Spinal cord (tissue), 10 donors: ENCODE data around the gene PDZD2. TPM values are rescaled to one million over a fixed set of nuclear protein-coding genes. Genes with fewer than 3 reads are reported as not detected.

Experiments used
- DNase-seq, 6 donors: peaks; one replicate each; pipeline versions ENCODE4 v3.0.0 to v3.0.0-alpha.2; 2013 to 2015; ENCODE audit warnings: low spot score in 6 of 6, low read depth in 4 of 6
- H3K27ac ChIP-seq: one replicate; pipeline ENCODE4 v1.5.1; 2013; ENCODE audit warnings: low read depth, low read length, control low read depth
- H3K27me3 ChIP-seq: one replicate; pipeline ENCODE4 v1.6.1; 2013; ENCODE audit warnings: low read length; ENCODE audit not compliant: control insufficient read depth, insufficient read depth
- H3K36me3 ChIP-seq: one replicate; pipeline ENCODE4 v1.6.1; 2013; ENCODE audit warnings: low read length; ENCODE audit not compliant: control insufficient read depth, insufficient read depth
- H3K4me1 ChIP-seq: one replicate; pipeline ENCODE4 v1.6.1; 2013; ENCODE audit warnings: low read length; ENCODE audit not compliant: control insufficient read depth, insufficient read depth
- H3K4me3 ChIP-seq: one replicate; pipeline ENCODE4 v1.5.1; 2013; ENCODE audit warnings: low read depth, low read length, control low read depth
- H3K9me3 ChIP-seq: one replicate; pipeline ENCODE4 v1.6.1; 2013; ENCODE audit warnings: low read length; ENCODE audit not compliant: control insufficient read depth, insufficient read depth
- WGBS: methylation state at CpG from one replicate; pipeline ENCODE4 v1.1.5; 2013; ENCODE audit warnings: missing lambda C conversion rate; ENCODE audit not compliant: insufficient coverage; 5-methylcytosine and 5-hydroxymethylcytosine counted together
- polyA plus RNA-seq, 2 donors: library from polyadenylated mRNA; unstranded; fragments of 120-200 nt; gene quantifications; one replicate each; pipeline ENCODE4 v1.2.1, GENCODE V29; 2013; ENCODE audit not compliant: insufficient read length in 2 of 2
- total RNA-seq, 2 donors: library from RNA; depleted of rRNA in 1 of 2; stranded (reverse); fragments of 120-200 nt in 1 of 2; fragments of >200 nt in 1 of 2; gene quantifications; one replicate each; pipeline versions ENCODE4 v1.2.3 to v1.2.4, GENCODE V29; 2013 to 2014
- donor health status: healthy.

Gene PDZD2
- total and polyA plus RNA-seq, 4 donors = 22.1 to 40.2 (median 34.9) TPM

DNA sequence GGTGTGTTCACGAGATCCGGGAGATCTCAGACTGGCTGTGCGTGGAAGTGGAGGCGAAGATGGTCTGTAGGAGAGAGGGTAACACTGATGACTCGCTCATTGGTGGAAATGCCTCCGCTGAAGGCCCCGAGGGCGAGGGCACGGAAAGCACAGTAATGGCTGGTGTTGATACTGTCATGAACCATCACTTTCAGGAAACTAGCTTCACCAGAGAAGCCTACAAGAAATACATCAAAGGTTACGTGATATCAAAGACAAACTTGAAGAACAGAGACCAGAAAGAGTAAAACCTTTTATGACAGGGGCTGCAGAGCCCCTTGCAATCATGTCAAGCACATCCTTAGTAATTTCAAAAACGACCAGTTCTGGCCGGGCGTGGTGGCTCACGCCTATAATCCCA lies 269.5 kb downstream of the PDZD2 start:
- Histone ChIP-seq H3K4me3 (no peak overlapping the region), H3K36me3 (no peaks in the 10 kb centered on the region), H3K27me3 (no peaks in the 10 kb centered on the region), H3K27ac (no peak overlapping the region), H3K4me1 (no peaks in the 10 kb centered on the region), H3K9me3 (no peaks in the 10 kb centered on the region)
- DNase-seq = no peak
- 98% methylated on average over 8 of the region's 14 CpGs for WGBS

DNA sequence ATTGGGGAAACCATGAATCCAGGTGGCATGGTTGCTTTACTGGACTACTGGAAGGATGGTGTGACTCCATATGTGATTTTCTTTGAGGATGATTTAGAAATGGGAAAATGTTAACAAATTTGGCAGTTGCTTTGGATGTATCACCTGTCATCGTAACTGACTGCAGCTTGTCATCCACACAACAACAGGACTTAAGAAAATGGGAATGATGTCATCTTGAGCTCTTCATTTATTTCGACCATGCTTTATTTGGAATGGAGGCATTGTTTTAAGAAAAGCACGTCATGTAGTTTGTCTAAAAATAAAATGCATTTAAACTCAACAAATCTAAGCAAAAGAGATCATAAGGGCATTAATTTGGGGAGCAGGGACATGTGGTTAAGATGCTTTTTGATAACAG lies 270.1 kb downstream of the PDZD2 start:
- no CpG with 5 or more reads among the region's 3 CpGs for WGBS
- no peaks in the 10 kb centered on the region for H3K36me3 ChIP-seq

GRCh38 chr5:31911291-31912265 lies 272.6 kb downstream of the PDZD2 start:
- no peak overlapping the region for H3K27ac ChIP-seq
- H3K4me3 ChIP-seq = no peak overlapping the region
- no peaks in the 10 kb centered on the region for H3K36me3 ChIP-seq
- no peaks in the 10 kb centered on the region for H3K27me3 ChIP-seq
- H3K9me3 ChIP-seq = no peaks in the 10 kb centered on the region
- DNase-seq = peak in 1 of 6 donors; percentile 29
- 90% methylated on average over 7 of the region's 15 CpGs for WGBS
- no peaks in the 10 kb centered on the region for H3K4me1 ChIP-seq

More for the DNA sequence above, 270.1 kb downstream of the PDZD2 start:
- H3K4me3 ChIP-seq = no peak overlapping the region
- no peak overlapping the region for H3K27ac ChIP-seq
- no peaks in the 10 kb centered on the region for H3K4me1 ChIP-seq
- no peaks in the 10 kb centered on the region for H3K27me3 ChIP-seq
- no peak for DNase-seq
- no peaks in the 10 kb centered on the region for H3K9me3 ChIP-seq

GRCh38 chr5:31913808-31914207 lies 274.9 kb downstream of the PDZD2 start:
- 67% methylated on average over 1 of the region's 2 CpGs for WGBS
- DNase-seq = peak in 1 of 6 donors; percentile 54
- Histone ChIP-seq H3K27ac (no peak overlapping the region), H3K4me3 (no peak overlapping the region), H3K9me3 (no peaks in the 10 kb centered on the region), H3K27me3 (no peaks in the 10 kb centered on the region), H3K36me3 (no peaks in the 10 kb centered on the region), H3K4me1 (no peaks in the 10 kb centered on the region)

DNA sequence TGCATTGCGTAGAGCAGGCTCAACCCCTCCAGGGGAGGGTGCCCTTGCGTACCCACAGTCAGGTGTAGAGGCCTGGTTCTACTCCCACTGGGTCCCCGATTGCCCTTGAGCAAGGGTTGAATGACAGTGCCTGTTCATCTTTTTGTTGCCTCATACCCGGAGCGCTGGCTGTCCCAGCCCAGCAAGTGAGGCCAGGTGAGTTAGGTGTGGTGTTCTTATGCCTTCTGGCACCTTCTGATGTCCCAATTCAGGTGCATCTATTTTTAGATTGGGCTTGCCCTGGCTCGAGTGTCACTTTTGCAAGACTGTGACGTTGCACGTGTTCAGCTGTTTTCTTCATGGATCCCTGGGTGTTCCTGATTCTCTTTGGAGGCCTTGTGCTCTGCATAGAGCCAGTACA lies 277.4 kb downstream of the PDZD2 start:
- H3K4me3 ChIP-seq = no peak overlapping the region
- H3K27me3 ChIP-seq = no peaks in the 10 kb centered on the region
- H3K27ac ChIP-seq = no peak overlapping the region
- H3K4me1 ChIP-seq = no peaks in the 10 kb centered on the region
- no peak for DNase-seq
- 94% methylated on average over 8 of the region's 8 CpGs for WGBS
- no peaks in the 10 kb centered on the region for H3K36me3 ChIP-seq
- H3K9me3 ChIP-seq = no peaks in the 10 kb centered on the region

DNA sequence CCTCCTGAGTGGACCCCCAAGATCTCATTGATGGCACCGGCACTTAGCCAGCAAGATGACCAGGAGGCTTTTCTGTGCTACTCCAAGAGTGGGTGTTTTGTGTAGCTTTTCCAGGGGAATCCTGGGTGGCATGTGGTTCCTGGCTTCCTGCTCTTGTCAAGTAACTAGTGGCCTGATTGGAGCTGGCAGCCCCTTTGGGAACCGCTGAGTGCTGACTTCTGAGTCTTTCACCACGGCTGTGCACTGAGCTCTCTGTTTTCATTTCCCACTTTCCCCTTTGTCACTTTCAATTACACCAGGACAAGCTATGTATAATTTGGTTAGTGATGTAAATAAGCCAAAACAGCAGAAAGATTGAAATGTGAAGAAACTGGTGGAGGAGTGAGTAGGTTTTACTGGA lies 279.8 kb downstream of the PDZD2 start:
- H3K27me3 ChIP-seq = no peaks in the 10 kb centered on the region
- H3K9me3 ChIP-seq = no peaks in the 10 kb centered on the region
- H3K36me3 ChIP-seq = no peaks in the 10 kb centered on the region
- 80% methylated on average over 1 of the region's 3 CpGs for WGBS
- H3K27ac ChIP-seq = no peak overlapping the region
- no peaks in the 10 kb centered on the region for H3K4me1 ChIP-seq
- DNase-seq = no peak
- no peak overlapping the region for H3K4me3 ChIP-seq

- no peaks in the 10 kb centered on the region for H3K27me3 ChIP-seq
- H3K9me3 ChIP-seq = no peaks in the 10 kb centered on the region
- H3K4me1 ChIP-seq = no peaks in the 10 kb centered on the region
- no CpG with 5 or more reads among the region's 3 CpGs for WGBS
- no peak for DNase-seq
- H3K36me3 ChIP-seq = no peaks in the 10 kb centered on the region
- no peak overlapping the region for H3K4me3 ChIP-seq
- no peak overlapping the region for H3K27ac ChIP-seq
Measured at GRCh38 chr5:31921852-31922305, 282.9 kb downstream of the PDZD2 start.

DNA sequence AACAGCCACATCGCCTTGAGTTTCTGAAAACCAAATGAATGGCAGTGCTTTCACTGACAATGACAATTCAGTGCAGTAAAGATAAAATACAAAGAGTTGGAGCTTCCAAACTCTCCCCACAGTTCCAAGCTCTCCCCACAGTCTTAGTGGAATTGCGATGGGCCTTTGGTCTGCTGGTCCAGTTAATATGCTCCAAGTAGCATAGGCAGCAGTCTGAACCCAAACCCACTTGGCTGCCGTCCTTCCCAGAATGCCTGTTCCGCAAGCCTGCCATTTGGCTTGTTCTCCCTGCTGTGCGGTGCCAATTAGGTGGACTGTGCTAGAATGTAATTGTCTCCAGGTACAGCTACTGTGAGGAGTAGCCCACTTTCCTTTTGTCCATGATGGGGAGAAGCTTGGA lies 285.1 kb downstream of the PDZD2 start:
- WGBS = 100% methylated on average over 2 of the region's 5 CpGs
- Histone ChIP-seq H3K4me3 (no peak overlapping the region), H3K9me3 (no peaks in the 10 kb centered on the region), H3K27ac (no peak overlapping the region), H3K27me3 (no peaks in the 10 kb centered on the region), H3K4me1 (no peaks in the 10 kb centered on the region), H3K36me3 (no peaks in the 10 kb centered on the region)
- no peak for DNase-seq

DNA sequence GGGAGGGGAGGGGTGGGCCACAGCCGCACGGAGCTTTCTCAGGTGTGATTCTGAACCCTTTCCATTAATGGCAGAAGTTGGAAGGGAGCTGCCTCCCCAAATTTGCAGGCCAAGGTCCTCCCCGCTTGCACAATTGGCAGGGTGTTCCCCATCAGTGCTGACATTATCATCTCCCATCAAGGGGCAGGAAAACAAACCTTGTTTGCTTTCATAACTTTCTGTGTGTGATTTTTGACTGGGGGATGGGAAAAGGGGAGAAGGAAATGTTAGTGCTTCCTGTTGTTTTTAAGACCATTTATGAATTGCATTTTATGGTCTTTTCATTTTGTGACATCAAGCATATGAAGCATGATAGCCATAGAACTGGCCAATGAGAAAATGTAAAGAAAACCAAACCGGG lies 292.9 kb downstream of the PDZD2 start:
- Histone ChIP-seq H3K27ac (no peak overlapping the region), H3K36me3 (no peaks in the 10 kb centered on the region), H3K9me3 (no peaks in the 10 kb centered on the region), H3K27me3 (no peaks in the 10 kb centered on the region), H3K4me3 (no peak overlapping the region), H3K4me1 (no peaks in the 10 kb centered on the region)
- WGBS = 76% methylated on average over 4 of the region's 4 CpGs
- no peak for DNase-seq

DNA sequence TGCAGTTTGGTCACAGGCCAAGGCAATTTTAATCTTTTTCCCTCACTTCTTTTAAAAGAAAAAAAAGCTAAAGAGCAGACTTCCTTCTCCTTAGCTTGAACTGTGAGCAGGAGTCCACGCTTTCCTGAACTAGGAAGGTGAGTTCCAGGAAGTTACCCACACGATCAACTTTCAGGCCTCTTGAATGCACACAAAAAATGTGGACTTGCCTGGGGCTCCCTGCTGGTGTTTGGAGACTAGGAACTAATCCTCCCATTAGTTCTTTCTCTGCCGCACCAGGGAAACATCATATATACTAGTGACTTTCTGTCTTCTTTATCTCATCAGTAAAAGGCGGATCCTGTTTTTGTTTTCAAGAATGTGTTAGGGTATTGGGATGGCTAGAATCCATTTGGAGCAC lies 295.2 kb downstream of the PDZD2 start:
- no CpG with 5 or more reads among the region's 4 CpGs for WGBS

More for the DNA sequence above, 295.2 kb downstream of the PDZD2 start:
- no peak for DNase-seq
- H3K4me1 ChIP-seq = no peaks in the 10 kb centered on the region
- no peaks in the 10 kb centered on the region for H3K36me3 ChIP-seq
- no peak overlapping the region for H3K4me3 ChIP-seq
- H3K27me3 ChIP-seq = no peaks in the 10 kb centered on the region
- H3K27ac ChIP-seq = no peak overlapping the region
- no peaks in the 10 kb centered on the region for H3K9me3 ChIP-seq
